GM18507 (cell line): ENCODE data around the gene FNBP1.

ENCODE experiments used
- DNase-seq: peaks from one replicate; pipeline ENCODE4 v3.0.0; 2011; ENCODE audit warnings: low read depth; ENCODE audit not compliant: insufficient read length; ENCODE audit errors: extremely low spot score
- FAIRE-seq: peaks from 2 replicates; lab custom pipeline; 2011; peaks lifted over from hg19 to GRCh38; lab: Jason Lieb, UNC

FNBP1 gene

DNA sequence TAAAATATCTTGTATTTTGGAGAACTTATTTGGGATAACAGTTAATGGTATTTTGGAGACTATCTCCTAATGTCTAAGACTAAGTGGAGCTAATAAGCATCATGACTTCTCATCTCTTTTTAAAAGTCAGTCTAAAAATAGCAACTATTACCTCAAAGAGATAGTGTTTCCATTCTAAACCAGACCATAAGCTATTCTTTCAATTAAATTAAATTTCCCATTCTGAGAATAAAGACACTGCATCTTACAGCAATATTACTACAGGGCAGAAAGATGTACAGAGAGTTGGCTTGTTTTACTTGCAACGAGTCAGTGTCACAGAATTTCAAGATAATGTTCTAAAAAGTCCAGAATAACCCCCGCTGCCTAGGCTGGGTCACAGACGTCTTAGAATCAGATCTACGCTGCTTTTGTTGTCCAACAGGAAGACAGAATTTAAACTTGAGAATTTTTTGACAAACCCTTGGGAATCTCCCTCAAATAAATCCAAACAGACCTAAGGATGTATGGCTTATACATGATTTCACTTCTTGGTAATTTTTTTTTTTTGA is 108.9 kb downstream of the FNBP1 start:
- no peak for DNase-seq
- no peak for FAIRE-seq

DNA sequence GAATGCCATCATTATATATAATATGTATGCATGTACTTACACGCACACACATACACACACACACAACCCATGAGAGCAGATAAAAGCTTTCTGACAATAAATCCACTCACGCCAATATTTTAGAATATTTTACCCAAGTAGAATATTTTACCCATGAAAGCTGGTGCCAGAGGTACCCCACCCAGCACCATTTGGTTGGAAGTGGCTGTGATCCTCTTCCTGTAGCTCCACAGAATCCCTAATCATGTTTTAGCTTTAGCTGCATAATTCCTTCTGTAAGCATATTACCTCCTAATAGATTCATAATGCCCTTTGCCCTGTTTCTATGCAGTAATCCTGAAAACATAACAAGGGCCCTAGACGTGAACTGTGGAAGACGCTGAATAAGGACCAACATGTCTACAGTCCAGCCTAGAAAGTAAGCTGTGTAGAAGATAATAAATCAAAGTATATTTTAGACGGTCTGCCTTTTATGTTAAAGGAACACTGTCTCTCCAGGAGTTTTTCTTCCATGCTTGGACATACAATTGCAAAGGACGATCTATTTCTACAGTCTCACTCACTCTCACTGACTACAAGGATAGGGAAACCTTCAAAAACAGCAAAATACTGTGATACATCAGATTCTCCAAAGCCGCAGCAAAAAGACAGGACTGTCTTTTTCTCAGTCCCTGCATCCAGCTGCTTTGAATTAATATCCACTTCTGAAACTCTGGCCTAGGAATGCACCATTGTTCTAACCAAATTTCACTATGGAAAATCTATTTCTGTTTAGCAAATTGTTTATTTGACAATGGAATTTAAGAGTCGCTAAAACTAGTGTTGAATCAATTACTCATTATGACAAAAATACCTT is 109.6 kb downstream of the FNBP1 start:
- peak; percentile 12 for FAIRE-seq

GRCh38 chr9:129932303-129933151 is 110.5 kb downstream of the FNBP1 start:
- no peak for DNase-seq
- FAIRE-seq: peak; percentile 74

More for the DNA sequence above, 109.6 kb downstream of the FNBP1 start:
- no peak for DNase-seq

- FAIRE-seq: no peak
- DNase-seq: no peak
Measured at GRCh38 chr9:129930743-129931142, 112.2 kb downstream of the FNBP1 start.

DNA sequence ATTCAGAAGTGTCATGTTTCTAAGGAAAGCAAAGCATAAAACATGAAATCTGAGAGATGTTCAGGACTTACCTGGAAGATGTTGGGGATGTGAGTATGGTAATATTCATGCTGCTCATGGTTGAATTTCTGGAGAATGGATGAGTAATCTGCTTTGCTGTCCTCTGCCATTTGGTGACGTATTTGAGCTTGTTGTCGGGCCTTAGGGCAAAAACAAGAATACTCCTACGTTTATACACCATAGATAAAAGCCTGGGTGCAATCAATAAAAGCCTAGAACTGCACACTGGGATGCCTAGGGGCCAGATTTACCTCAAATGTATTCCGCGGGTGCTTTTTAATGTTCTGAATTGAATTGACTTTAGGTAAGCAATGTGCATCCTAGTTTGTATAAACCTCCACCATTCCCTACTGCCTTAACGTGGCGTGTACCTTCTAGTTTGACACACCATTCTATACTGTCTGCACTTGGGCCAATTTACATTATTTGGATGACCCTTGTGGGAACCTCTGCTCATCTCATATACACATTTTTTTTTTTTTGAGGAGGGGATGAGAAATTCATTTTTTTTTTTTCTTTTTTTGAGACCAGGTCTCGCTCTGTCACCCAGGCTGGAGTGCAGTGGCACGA is 113.4 kb downstream of the FNBP1 start:
- DNase-seq (no peak), FAIRE-seq (no peak)

- DNase-seq (no peak), FAIRE-seq (no peak)
Measured at GRCh38 chr9:129923589-129923988, 119.4 kb downstream of the FNBP1 start.

GRCh38 chr9:129921905-129922304 is 121.1 kb downstream of the FNBP1 start:
- FAIRE-seq: no peak
- DNase-seq: no peak

- DNase-seq (no peak), FAIRE-seq (no peak)
Measured at GRCh38 chr9:129919841-129920240, 123.1 kb downstream of the FNBP1 start.

DNA sequence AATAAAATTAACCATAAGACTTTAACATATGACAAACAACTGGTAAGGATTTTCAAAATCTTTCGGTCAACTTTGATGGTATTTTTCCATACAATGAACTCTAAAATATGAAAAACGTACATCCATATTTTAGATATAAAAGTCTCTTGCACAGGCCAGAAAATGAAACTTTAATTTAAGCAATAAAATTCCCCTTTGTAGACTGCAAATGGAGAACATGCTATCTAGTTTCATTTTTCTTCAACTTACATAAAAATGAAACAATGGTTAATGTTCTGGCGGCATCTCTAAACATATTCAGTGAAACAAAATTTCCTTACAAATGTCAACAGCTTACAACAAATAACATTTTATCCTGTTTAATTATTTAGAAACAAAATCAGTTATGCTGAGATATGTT is 123.7 kb downstream of the FNBP1 start:
- DNase-seq (no peak), FAIRE-seq (no peak)

- FAIRE-seq: no peak
- DNase-seq: no peak
Measured at GRCh38 chr9:129918296-129918950, 124.6 kb downstream of the FNBP1 start.

GRCh38 chr9:129916707-129917106 is 126.3 kb downstream of the FNBP1 start:
- FAIRE-seq (no peak), DNase-seq (no peak)

GRCh38 chr9:129914051-129914450 is 128.9 kb downstream of the FNBP1 start:
- DNase-seq (no peak), FAIRE-seq (no peak)

- FAIRE-seq: no peak
- no peak for DNase-seq
Measured at GRCh38 chr9:129910628-129911567, 132.1 kb downstream of the FNBP1 start.

DNA sequence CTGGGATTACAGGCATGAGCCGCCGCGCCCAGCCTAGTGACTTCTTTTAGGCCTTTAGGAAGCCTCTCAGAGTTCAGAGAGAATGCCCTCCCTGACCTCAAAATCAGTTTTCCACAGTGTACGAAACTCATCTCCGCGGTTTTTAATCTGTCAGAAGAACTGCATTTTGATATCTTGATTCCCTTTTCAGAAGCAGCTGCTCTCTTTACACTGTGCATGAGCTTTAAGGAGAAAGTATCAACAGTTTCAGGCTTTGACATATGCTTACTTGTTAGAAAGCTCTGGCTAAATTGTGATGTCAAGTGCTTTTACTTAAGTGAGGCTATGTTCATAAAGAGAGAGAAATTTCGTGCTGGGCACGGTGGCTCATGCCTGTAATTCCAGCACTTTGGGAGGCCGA is 133.1 kb downstream of the FNBP1 start:
- DNase-seq: no peak
- no peak for FAIRE-seq

DNA sequence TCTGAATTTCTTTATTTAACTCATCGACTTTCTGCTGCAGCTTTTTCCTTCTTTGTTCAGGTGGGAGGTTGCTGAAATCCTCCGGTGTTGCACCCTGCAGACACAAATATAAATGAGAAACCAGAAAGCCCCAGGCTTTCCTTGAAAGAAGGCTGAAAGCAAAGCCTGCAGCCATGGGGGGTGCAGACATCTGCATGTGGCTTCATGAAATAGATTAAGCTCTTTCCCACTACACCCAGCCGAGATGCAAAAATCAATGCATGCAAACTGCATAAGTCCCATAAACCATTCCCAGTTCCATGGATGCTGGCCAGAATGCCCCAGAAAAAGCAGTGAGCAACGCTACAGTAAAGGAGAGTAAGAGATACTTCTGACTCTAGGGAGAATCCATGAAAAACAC is 134.1 kb downstream of the FNBP1 start:
- FAIRE-seq: no peak
- DNase-seq: no peak

DNA sequence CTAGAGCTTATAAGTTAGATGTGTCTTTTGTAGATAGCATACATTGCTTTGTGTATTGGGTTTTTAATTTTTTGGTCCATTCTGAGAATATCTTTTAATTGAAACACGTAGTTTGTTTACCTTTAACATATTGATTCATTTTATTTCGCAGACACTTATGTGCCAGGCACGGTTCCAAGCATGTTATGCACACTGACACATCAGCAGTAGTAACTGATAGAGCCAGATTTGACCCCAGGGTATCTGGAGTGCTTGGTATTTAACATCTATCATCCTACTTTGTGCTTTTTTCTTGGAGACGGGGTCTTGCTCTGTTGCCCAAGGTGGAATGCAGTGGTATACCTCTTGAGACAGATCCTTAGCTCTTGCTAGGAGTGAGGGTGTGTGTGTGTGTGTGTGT is 135.8 kb downstream of the FNBP1 start:
- DNase-seq (no peak), FAIRE-seq (no peak)

- DNase-seq (no peak), FAIRE-seq (no peak)
Measured at GRCh38 chr9:129906298-129906697, 136.7 kb downstream of the FNBP1 start.

- DNase-seq (no peak), FAIRE-seq (no peak)
Measured at GRCh38 chr9:129904734-129905133, 138.3 kb downstream of the FNBP1 start.
